Peyer's patch (tissue), 4 donors: Measurements from ENCODE around the gene KSR2.

Experiments used
- POLR2A ChIP-seq, 2 donors: fragments of 450-650 bp; IDR thresholded peaks; one replicate each; pipeline ENCODE4 v1.5.1; 2017; ENCODE audit warnings: antibody characterized with exemption in 2 of 2, mild to moderate bottlenecking in 2 of 2, moderate library complexity in 2 of 2
- TF ChIP-seq, protein P1 (sequence below), 6 experiments: fragments of 450-650 bp in 4 of 6; fragments of 200-600 bp in 2 of 6; sonication (generic) in 1 of 6; IDR thresholded peaks; one replicate each; pipeline ENCODE4 v1.5.1; 2017 to 2019; ENCODE audit warnings: antibody characterized with exemption in 6 of 6, mild to moderate bottlenecking in 3 of 6, moderate library complexity in 1 of 6

DNA sequence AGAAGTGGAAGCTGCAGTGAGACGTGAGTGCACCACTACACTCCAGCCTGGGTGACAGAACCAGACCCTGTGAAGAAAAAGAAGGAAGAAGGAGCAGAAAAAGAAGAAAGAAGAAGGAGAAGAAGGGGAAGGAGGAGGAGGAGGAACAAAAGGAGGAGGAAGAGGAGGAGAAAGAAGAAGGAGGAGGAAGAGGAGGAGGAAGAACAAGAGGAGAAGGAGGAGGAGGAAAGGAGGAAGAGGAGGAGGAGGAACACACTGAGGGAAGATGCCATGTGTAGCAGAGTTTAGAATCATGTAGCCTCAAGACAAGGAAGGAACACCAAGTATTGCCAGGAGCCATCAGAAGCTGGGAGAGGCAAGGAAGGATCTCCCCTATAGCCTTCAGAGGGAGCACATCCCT, 241.5 kb downstream of the KSR2 start:
- TF ChIP-seq POLR2A (IDR thresholded peaks at IDR 0.05): no peak
- TF ChIP-seq, protein P1, sequence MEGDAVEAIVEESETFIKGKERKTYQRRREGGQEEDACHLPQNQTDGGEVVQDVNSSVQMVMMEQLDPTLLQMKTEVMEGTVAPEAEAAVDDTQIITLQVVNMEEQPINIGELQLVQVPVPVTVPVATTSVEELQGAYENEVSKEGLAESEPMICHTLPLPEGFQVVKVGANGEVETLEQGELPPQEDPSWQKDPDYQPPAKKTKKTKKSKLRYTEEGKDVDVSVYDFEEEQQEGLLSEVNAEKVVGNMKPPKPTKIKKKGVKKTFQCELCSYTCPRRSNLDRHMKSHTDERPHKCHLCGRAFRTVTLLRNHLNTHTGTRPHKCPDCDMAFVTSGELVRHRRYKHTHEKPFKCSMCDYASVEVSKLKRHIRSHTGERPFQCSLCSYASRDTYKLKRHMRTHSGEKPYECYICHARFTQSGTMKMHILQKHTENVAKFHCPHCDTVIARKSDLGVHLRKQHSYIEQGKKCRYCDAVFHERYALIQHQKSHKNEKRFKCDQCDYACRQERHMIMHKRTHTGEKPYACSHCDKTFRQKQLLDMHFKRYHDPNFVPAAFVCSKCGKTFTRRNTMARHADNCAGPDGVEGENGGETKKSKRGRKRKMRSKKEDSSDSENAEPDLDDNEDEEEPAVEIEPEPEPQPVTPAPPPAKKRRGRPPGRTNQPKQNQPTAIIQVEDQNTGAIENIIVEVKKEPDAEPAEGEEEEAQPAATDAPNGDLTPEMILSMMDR (IDR thresholded peaks at IDR 0.05): no peak
